Measurements from ENCODE around the gene TMEM54.
A peak's percentile ranks its signal among the peaks of the same experiment; 100 is the strongest.

TMEM54 gene

GRCh38 chr1:32900956-32901822, at the start of gene TMEM54:
TMEM54 (minus strand) TSS chr1:32901389; CDS start chr1:32901238, 151 bp downstream.
- Mint-ChIP-seq H3K9me3 (no peaks in the 10 kb centered on the region), H3K4me1 (peaks cover 9% of the 10 kb centered on the region), H3K36me3 (no peaks in the 10 kb centered on the region), H3K27me3 (peaks cover 29% of the 10 kb centered on the region), H3K27ac (no peak within 1 kb of the TSS), H3K4me3 (peak within 1 kb of the TSS; percentile 81)

GRCh38 chr1:32949519-32949918, 48.3 kb upstream of the TMEM54 start:
- Mint-ChIP-seq H3K27me3 (no peaks in the 10 kb centered on the region), H3K4me1 (peaks cover 20% of the 10 kb centered on the region), H3K27ac (no peak overlapping the region), H3K36me3 (peaks cover 12% of the 10 kb centered on the region), H3K9me3 (no peaks in the 10 kb centered on the region), H3K4me3 (no peak overlapping the region)

GRCh38 chr1:32948905-32949304, 47.7 kb upstream of the TMEM54 start:
- H3K9me3 Mint-ChIP-seq = no peaks in the 10 kb centered on the region
- H3K4me1 Mint-ChIP-seq = peaks cover 25% of the 10 kb centered on the region
- no peaks in the 10 kb centered on the region for H3K27me3 Mint-ChIP-seq
- peaks cover 19% of the 10 kb centered on the region for H3K36me3 Mint-ChIP-seq
- H3K27ac Mint-ChIP-seq = no peak overlapping the region
- no peak overlapping the region for H3K4me3 Mint-ChIP-seq

- Mint-ChIP-seq H3K27ac (no peak overlapping the region), H3K27me3 (no peaks in the 10 kb centered on the region), H3K4me3 (no peak overlapping the region), H3K4me1 (peaks cover 27% of the 10 kb centered on the region), H3K36me3 (peaks cover 21% of the 10 kb centered on the region), H3K9me3 (no peaks in the 10 kb centered on the region)
Observed at GRCh38 chr1:32948390-32948722, 47.2 kb upstream of the TMEM54 start.

GRCh38 chr1:32947669-32948389, 46.6 kb upstream of the TMEM54 start:
- H3K27ac Mint-ChIP-seq = no peak overlapping the region
- peaks cover 18% of the 10 kb centered on the region for H3K36me3 Mint-ChIP-seq
- H3K27me3 Mint-ChIP-seq = no peaks in the 10 kb centered on the region
- no peak overlapping the region for H3K4me3 Mint-ChIP-seq
- H3K9me3 Mint-ChIP-seq = no peaks in the 10 kb centered on the region
- H3K4me1 Mint-ChIP-seq = peaks cover 26% of the 10 kb centered on the region

GRCh38 chr1:32946413-32946812, 45.2 kb upstream of the TMEM54 start:
- H3K9me3 Mint-ChIP-seq = no peaks in the 10 kb centered on the region
- H3K36me3 Mint-ChIP-seq = peaks cover 19% of the 10 kb centered on the region
- H3K27me3 Mint-ChIP-seq = no peaks in the 10 kb centered on the region
- no peak overlapping the region for H3K27ac Mint-ChIP-seq
- H3K4me3 Mint-ChIP-seq = no peak overlapping the region
- H3K4me1 Mint-ChIP-seq = peaks cover 26% of the 10 kb centered on the region

GRCh38 chr1:32944180-32944579, 43.0 kb upstream of the TMEM54 start:
- H3K36me3 Mint-ChIP-seq = peaks cover 19% of the 10 kb centered on the region
- H3K9me3 Mint-ChIP-seq = no peaks in the 10 kb centered on the region
- no peak overlapping the region for H3K4me3 Mint-ChIP-seq
- peaks cover 22% of the 10 kb centered on the region for H3K4me1 Mint-ChIP-seq
- H3K27me3 Mint-ChIP-seq = no peaks in the 10 kb centered on the region
- no peak overlapping the region for H3K27ac Mint-ChIP-seq

GRCh38 chr1:32939655-32940371, 38.6 kb upstream of the TMEM54 start:
- no peak overlapping the region for H3K4me3 Mint-ChIP-seq
- H3K27ac Mint-ChIP-seq = no peak overlapping the region
- no peaks in the 10 kb centered on the region for H3K9me3 Mint-ChIP-seq
- peaks cover 14% of the 10 kb centered on the region for H3K36me3 Mint-ChIP-seq
- H3K27me3 Mint-ChIP-seq = no peaks in the 10 kb centered on the region
- H3K4me1 Mint-ChIP-seq = peaks cover 14% of the 10 kb centered on the region

GRCh38 chr1:32937061-32937460, 35.9 kb upstream of the TMEM54 start:
- H3K9me3 Mint-ChIP-seq = no peaks in the 10 kb centered on the region
- H3K36me3 Mint-ChIP-seq = peaks cover 3% of the 10 kb centered on the region
- no peak overlapping the region for H3K27ac Mint-ChIP-seq
- no peaks in the 10 kb centered on the region for H3K4me1 Mint-ChIP-seq
- H3K27me3 Mint-ChIP-seq = no peaks in the 10 kb centered on the region
- no peak overlapping the region for H3K4me3 Mint-ChIP-seq

- Mint-ChIP-seq H3K36me3 (peaks cover 3% of the 10 kb centered on the region), H3K4me1 (no peaks in the 10 kb centered on the region), H3K4me3 (no peak overlapping the region), H3K27me3 (no peaks in the 10 kb centered on the region), H3K9me3 (no peaks in the 10 kb centered on the region), H3K27ac (no peak overlapping the region)
Observed at GRCh38 chr1:32934535-32934934, 33.3 kb upstream of the TMEM54 start.

- Mint-ChIP-seq H3K27me3 (no peaks in the 10 kb centered on the region), H3K27ac (no peak overlapping the region), H3K9me3 (no peaks in the 10 kb centered on the region), H3K4me3 (no peak overlapping the region), H3K4me1 (no peaks in the 10 kb centered on the region), H3K36me3 (peaks cover 3% of the 10 kb centered on the region)
Observed at GRCh38 chr1:32933742-32934322, 32.6 kb upstream of the TMEM54 start.

GRCh38 chr1:32931760-32932159, 30.6 kb upstream of the TMEM54 start:
- Mint-ChIP-seq H3K4me1 (no peaks in the 10 kb centered on the region), H3K27me3 (peaks cover 5% of the 10 kb centered on the region), H3K27ac (no peak overlapping the region), H3K4me3 (no peak overlapping the region), H3K36me3 (no peaks in the 10 kb centered on the region), H3K9me3 (no peaks in the 10 kb centered on the region)

- Mint-ChIP-seq H3K27ac (no peak overlapping the region), H3K36me3 (no peaks in the 10 kb centered on the region), H3K4me3 (no peak overlapping the region), H3K27me3 (peaks cover 22% of the 10 kb centered on the region), H3K4me1 (peaks cover 12% of the 10 kb centered on the region), H3K9me3 (no peaks in the 10 kb centered on the region)
Observed at GRCh38 chr1:32929366-32929765, 28.2 kb upstream of the TMEM54 start.

- no peaks in the 10 kb centered on the region for H3K36me3 Mint-ChIP-seq
Observed at GRCh38 chr1:32928715-32929114, 27.5 kb upstream of the TMEM54 start.

GRCh38 chr1:32928285-32928684, 27.1 kb upstream of the TMEM54 start:
- Mint-ChIP-seq H3K36me3 (no peaks in the 10 kb centered on the region), H3K9me3 (no peaks in the 10 kb centered on the region), H3K27ac (no peak overlapping the region), H3K4me3 (no peak overlapping the region), H3K27me3 (peaks cover 32% of the 10 kb centered on the region), H3K4me1 (peaks cover 22% of the 10 kb centered on the region)

More at GRCh38 chr1:32928715-32929114, 27.5 kb upstream of the TMEM54 start:
- Mint-ChIP-seq H3K27ac (no peak overlapping the region), H3K27me3 (peaks cover 29% of the 10 kb centered on the region), H3K9me3 (no peaks in the 10 kb centered on the region), H3K4me1 (peaks cover 18% of the 10 kb centered on the region), H3K4me3 (no peak overlapping the region)

All from activated naive CD4-positive, alpha-beta T cell treated with anti-CD3 and anti-CD28 coated beads, Interleukin-2, amount 50 U/mL, for 24 hours (primary cell).